Breast epithelium (tissue), 3 donors: Measurements from ENCODE around the gene CAPN9.

Source experiments
- POLR2A ChIP-seq: fragments of 450-650 bp; IDR thresholded peaks from one replicate; pipeline ENCODE4 v1.6.1; 2016; ENCODE audit warnings: antibody characterized with exemption, mild to moderate bottlenecking, moderate library complexity
- POLR2AphosphoS5 ChIP-seq, 3 donors: sonication (generic); formaldehyde crosslinking; IDR thresholded peaks; one replicate each; pipeline ENCODE4 v1.6.1; 2017; ENCODE audit warnings: antibody characterized with exemption in 3 of 3
- TF ChIP-seq, protein P1 (sequence below), 3 donors: fragments of 450-650 bp; IDR thresholded peaks; one replicate each; pipeline ENCODE4 v1.5.1; 2016 to 2017; ENCODE audit warnings: antibody characterized with exemption in 3 of 3, mild to moderate bottlenecking in 3 of 3, moderate library complexity in 3 of 3

GRCh38 chr1:230713138-230713537 lies 34.0 kb upstream of the CAPN9 start:
- TF ChIP-seq, protein P1, sequence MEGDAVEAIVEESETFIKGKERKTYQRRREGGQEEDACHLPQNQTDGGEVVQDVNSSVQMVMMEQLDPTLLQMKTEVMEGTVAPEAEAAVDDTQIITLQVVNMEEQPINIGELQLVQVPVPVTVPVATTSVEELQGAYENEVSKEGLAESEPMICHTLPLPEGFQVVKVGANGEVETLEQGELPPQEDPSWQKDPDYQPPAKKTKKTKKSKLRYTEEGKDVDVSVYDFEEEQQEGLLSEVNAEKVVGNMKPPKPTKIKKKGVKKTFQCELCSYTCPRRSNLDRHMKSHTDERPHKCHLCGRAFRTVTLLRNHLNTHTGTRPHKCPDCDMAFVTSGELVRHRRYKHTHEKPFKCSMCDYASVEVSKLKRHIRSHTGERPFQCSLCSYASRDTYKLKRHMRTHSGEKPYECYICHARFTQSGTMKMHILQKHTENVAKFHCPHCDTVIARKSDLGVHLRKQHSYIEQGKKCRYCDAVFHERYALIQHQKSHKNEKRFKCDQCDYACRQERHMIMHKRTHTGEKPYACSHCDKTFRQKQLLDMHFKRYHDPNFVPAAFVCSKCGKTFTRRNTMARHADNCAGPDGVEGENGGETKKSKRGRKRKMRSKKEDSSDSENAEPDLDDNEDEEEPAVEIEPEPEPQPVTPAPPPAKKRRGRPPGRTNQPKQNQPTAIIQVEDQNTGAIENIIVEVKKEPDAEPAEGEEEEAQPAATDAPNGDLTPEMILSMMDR (IDR thresholded peaks at IDR 0.05) = no peak
- TF ChIP-seq POLR2A (no peak), POLR2AphosphoS5 (IDR thresholded peaks at IDR 0.05) (no peak)
